Mammary epithelial cell (primary cell): Measurements from ENCODE around the gene TMX3.

Experiments
- CTCF ChIP-seq, 2 donors: IDR thresholded peaks in 1 of 2; conservative IDR thresholded peaks in 1 of 2; 2 replicates each; pipeline ENCODE4 v1.5.1; 2011 to 2012; ENCODE audit warnings: inconsistent platforms in 2 of 2, low read length in 2 of 2, mild to moderate bottlenecking in 2 of 2, control low read depth in 1 of 2, low read depth in 1 of 2; ENCODE audit not compliant: insufficient read depth in 1 of 2; ENCODE audit errors: extremely low read depth in 1 of 2
- EZH2 ChIP-seq: IDR thresholded peaks from 2 replicates; pipeline ENCODE4 v1.6.1; 2012; ENCODE audit warnings: low read length, inconsistent platforms, borderline replicate concordance

- TF ChIP-seq CTCF (conservative IDR thresholded peaks at IDR 0.05 in 1 of 2, IDR thresholded peaks at IDR 0.05 in 1 of 2; ENCODE audit: extremely low read depth in 1 of 2, insufficient read depth in 1 of 2, low read depth in 1 of 2, low read length in 2 of 2) = peak; percentile 20 to 25
- no peak for TF ChIP-seq EZH2
Observed at GRCh38 chr18:68662754-68663153, 52.2 kb downstream of the TMX3 start.
